Suprapubic skin (tissue), 4 donors: Measurements from ENCODE around the gene SHISA4.

Source experiments
- EP300 ChIP-seq: sonication (generic); formaldehyde crosslinking; IDR thresholded peaks from one replicate; pipeline ENCODE4 v1.6.1; 2017; ENCODE audit warnings: antibody characterized with exemption
- POLR2A ChIP-seq, 2 donors: fragments of 450-650 bp; IDR thresholded peaks; one replicate each; pipeline ENCODE4 v1.6.1; 2017; ENCODE audit warnings: antibody characterized with exemption in 2 of 2, mild to moderate bottlenecking in 2 of 2, moderate library complexity in 2 of 2
- POLR2AphosphoS5 ChIP-seq, 3 donors: sonication (generic); formaldehyde crosslinking; IDR thresholded peaks; one replicate each; pipeline ENCODE4 v1.6.1; 2017; ENCODE audit warnings: antibody characterized with exemption in 3 of 3
- TF ChIP-seq, protein P1 (sequence below), 2 donors: fragments of 200-600 bp in 1 of 2; fragments of 450-650 bp in 1 of 2; sonication (generic) in 1 of 2; IDR thresholded peaks; one replicate each; pipeline ENCODE4 v1.5.1; 2016 to 2019; ENCODE audit warnings: antibody characterized with exemption in 2 of 2, mild to moderate bottlenecking in 1 of 2, moderate library complexity in 1 of 2

DNA sequence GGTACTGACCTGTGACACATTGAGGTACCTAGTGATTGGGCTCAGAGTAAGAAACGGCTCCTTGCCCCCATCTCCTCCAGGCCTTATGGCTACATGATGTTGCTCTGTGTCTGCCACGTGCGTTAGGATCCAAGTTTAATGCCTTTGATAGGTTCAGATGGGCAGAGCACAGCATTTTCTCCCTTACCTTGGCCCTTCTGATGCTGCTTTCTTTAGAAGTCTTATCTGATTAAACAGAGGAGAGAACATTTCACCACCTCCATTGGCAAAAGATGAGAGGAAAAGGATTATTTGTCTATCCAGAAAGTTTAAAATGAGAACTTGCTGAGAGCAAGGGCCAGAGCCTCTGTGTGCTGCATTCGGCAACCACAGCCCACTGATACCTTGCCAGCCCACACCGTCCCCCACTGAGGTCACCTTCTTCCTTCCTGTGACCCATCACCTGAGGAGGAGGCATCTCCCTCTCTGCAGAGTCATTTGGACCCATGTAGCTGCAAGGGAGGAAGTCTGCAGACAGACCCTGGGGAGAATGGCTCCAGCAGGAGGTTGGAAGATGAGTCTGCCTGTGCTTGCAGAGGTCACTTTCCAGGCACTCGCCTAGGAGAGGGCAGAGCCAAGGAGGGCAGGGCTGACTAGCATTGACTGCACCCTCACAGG lies 16.7 kb downstream of the SHISA4 start:
- no peak for TF ChIP-seq POLR2AphosphoS5 (IDR thresholded peaks at IDR 0.05)
- no peak for TF ChIP-seq POLR2A (IDR thresholded peaks at IDR 0.05)
- TF ChIP-seq, protein P1, sequence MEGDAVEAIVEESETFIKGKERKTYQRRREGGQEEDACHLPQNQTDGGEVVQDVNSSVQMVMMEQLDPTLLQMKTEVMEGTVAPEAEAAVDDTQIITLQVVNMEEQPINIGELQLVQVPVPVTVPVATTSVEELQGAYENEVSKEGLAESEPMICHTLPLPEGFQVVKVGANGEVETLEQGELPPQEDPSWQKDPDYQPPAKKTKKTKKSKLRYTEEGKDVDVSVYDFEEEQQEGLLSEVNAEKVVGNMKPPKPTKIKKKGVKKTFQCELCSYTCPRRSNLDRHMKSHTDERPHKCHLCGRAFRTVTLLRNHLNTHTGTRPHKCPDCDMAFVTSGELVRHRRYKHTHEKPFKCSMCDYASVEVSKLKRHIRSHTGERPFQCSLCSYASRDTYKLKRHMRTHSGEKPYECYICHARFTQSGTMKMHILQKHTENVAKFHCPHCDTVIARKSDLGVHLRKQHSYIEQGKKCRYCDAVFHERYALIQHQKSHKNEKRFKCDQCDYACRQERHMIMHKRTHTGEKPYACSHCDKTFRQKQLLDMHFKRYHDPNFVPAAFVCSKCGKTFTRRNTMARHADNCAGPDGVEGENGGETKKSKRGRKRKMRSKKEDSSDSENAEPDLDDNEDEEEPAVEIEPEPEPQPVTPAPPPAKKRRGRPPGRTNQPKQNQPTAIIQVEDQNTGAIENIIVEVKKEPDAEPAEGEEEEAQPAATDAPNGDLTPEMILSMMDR (IDR thresholded peaks at IDR 0.05): no peak
- no peak for TF ChIP-seq EP300
